ENCODE data around the gene GNPTAB.

The GNPTAB gene

GRCh38 chr12:101777485-101777884, 53.3 kb downstream of the GNPTAB start:
- in situ Hi-C loops (cut with MboI; ENCODE audit: low sequenced_read_pairs), result no loop called here

- in situ Hi-C loops (cut with MboI; ENCODE audit: low sequenced_read_pairs), result no loop called here
Measured at GRCh38 chr12:101775816-101776215, 54.9 kb downstream of the GNPTAB start.

GRCh38 chr12:101773650-101774162, 57.1 kb downstream of the GNPTAB start:
- in situ Hi-C loops (cut with MboI; ENCODE audit: low sequenced_read_pairs), result no loop called here

- in situ Hi-C loops (cut with MboI; ENCODE audit: low sequenced_read_pairs), result no loop called here
Measured at GRCh38 chr12:101772012-101772775, 58.6 kb downstream of the GNPTAB start.

GRCh38 chr12:101769865-101770264, 60.9 kb downstream of the GNPTAB start:
- in situ Hi-C loops (cut with MboI; ENCODE audit: low sequenced_read_pairs), result no loop called here

- in situ Hi-C loops (cut with MboI; ENCODE audit: low sequenced_read_pairs), result no loop called here
Measured at GRCh38 chr12:101768781-101769180, 62.0 kb downstream of the GNPTAB start.

- in situ Hi-C loops (cut with MboI; ENCODE audit: low sequenced_read_pairs), result no loop called here
Measured at GRCh38 chr12:101767537-101767936, 63.2 kb downstream of the GNPTAB start.

- in situ Hi-C loops (cut with MboI; ENCODE audit: low sequenced_read_pairs), result no loop called here
Measured at GRCh38 chr12:101764051-101764792, 66.5 kb downstream of the GNPTAB start.

- in situ Hi-C loops (cut with MboI; ENCODE audit: low sequenced_read_pairs), result no loop called here
Measured at GRCh38 chr12:101763246-101763931, 67.4 kb downstream of the GNPTAB start.

- in situ Hi-C loops (cut with MboI; ENCODE audit: low sequenced_read_pairs), result no loop called here
Measured at GRCh38 chr12:101761781-101762180, 69.0 kb downstream of the GNPTAB start.

- in situ Hi-C loops (cut with MboI; ENCODE audit: low sequenced_read_pairs), result no loop called here
Measured at GRCh38 chr12:101761350-101761749, 69.4 kb downstream of the GNPTAB start.

GRCh38 chr12:101759396-101760047, 71.2 kb downstream of the GNPTAB start:
- in situ Hi-C loops (cut with MboI; ENCODE audit: low sequenced_read_pairs), result no loop called here

GRCh38 chr12:101750152-101750551, 80.6 kb downstream of the GNPTAB start:
- in situ Hi-C loops (cut with MboI; ENCODE audit: low sequenced_read_pairs), result no loop called here

GRCh38 chr12:101749657-101750056, 81.1 kb downstream of the GNPTAB start:
- in situ Hi-C loops (cut with MboI; ENCODE audit: low sequenced_read_pairs), result no loop called here

- in situ Hi-C loops (cut with MboI; ENCODE audit: low sequenced_read_pairs), result no loop called here
Measured at GRCh38 chr12:101748907-101749306, 81.9 kb downstream of the GNPTAB start.

GRCh38 chr12:101747697-101748096, 83.1 kb downstream of the GNPTAB start:
- in situ Hi-C loops (cut with MboI; ENCODE audit: low sequenced_read_pairs), result no loop called here

GRCh38 chr12:101746661-101747060, 84.1 kb downstream of the GNPTAB start:
- in situ Hi-C loops (cut with MboI; ENCODE audit: low sequenced_read_pairs), result no loop called here

GRCh38 chr12:101746196-101746595, 84.6 kb downstream of the GNPTAB start:
- in situ Hi-C loops (cut with MboI; ENCODE audit: low sequenced_read_pairs), result no loop called here

- in situ Hi-C loops (cut with MboI; ENCODE audit: low sequenced_read_pairs), result no loop called here
Measured at GRCh38 chr12:101745481-101745880, 85.3 kb downstream of the GNPTAB start.

GRCh38 chr12:101743724-101744472, 86.9 kb downstream of the GNPTAB start:
- in situ Hi-C loops (cut with MboI; ENCODE audit: low sequenced_read_pairs), result no loop called here

Measured in HL-60/S4 treated with retinoic acid at 250 ng/mL for 4 days and 3 days (cell line).